ENCODE results near the gene PGAP3.

- no peak for TF ChIP-seq CTCF (IDR thresholded peaks at IDR 0.05)
- TF ChIP-seq POLR2A (IDR thresholded peaks at IDR 0.05): no peak
- TF ChIP-seq POLR2AphosphoS5 (IDR thresholded peaks at IDR 0.05): no peak
These were observed 21.6 kb upstream of the PGAP3 start for GRCh38 chr17:39709319-39709997.

All from breast epithelium (tissue), 3 donors.